PC-3 (cell line): ENCODE results near the gene RGS3. TPM values are rescaled to one million over a fixed set of nuclear protein-coding genes. Genes with fewer than 3 reads are reported as not detected.

Experiments
- ATAC-seq: fragments of 200-7000 bp; cut with Tn5 transposase; 2 replicates; pipeline ENCODE4 v1.9.1; 2020; ENCODE audit warnings: mild to moderate bottlenecking, moderate library complexity
- BruUV-seq: library from RNA; stranded (reverse); fragments of 400-500 nt; replicated peaks from 2 replicates; lab custom pipeline; 2021; lab: Mats Ljungman, UMichigan
- CTCF ChIA-PET: fragments of 300-600 bp; sonication (Branson Sonifier 250); formaldehyde crosslinking; loops from one replicate; lab custom pipeline; 2022; ENCODE audit warnings: antibody characterized with exemption; lab: Charles Lee
- POLR2A ChIA-PET: fragments of 300-600 bp; sonication (Branson Sonifier 250); formaldehyde crosslinking; loops from one replicate; lab custom pipeline; 2022; ENCODE audit warnings: antibody characterized with exemption; ENCODE audit not compliant: unreplicated experiment; lab: Charles Lee
- DNase-seq: peaks from one replicate; pipeline ENCODE4 v3.0.0-alpha.2; 2015
- H2AFZ ChIP-seq: fragments of 300-600 bp; sonication (generic); 2 replicates; pipeline ENCODE4 v1.6.0; 2016; ENCODE audit warnings: antibody characterized with exemption, low read length
- H3F3A ChIP-seq: fragments of 300-600 bp; sonication (generic); one replicate; pipeline ENCODE4 v1.6.0; 2017; ENCODE audit warnings: antibody characterized with exemption, low read length, control low read depth, mild to moderate bottlenecking; ENCODE audit not compliant: unreplicated experiment
- H3K27ac ChIP-seq: fragments of 300-600 bp; sonication (generic); 2 replicates; pipeline ENCODE4 v1.5.1; 2016; ENCODE audit warnings: mild to moderate bottlenecking, low read length
- H3K27me3 ChIP-seq: fragments of 300-600 bp; sonication (generic); 2 replicates; pipeline ENCODE4 v1.6.1; 2016; ENCODE audit warnings: low read length, mixed read lengths
- H3K36me3 ChIP-seq: fragments of 300-600 bp; sonication (generic); 2 replicates; pipeline ENCODE4 v1.6.1; 2016; ENCODE audit warnings: low read depth, mixed run types, low read length, mixed read lengths
- H3K4me1 ChIP-seq: fragments of 300-600 bp; sonication (generic); 2 replicates; pipeline ENCODE4 v1.5.1; 2016; ENCODE audit warnings: low read length; ENCODE audit not compliant: insufficient read depth
- H3K4me2 ChIP-seq: fragments of 300-600 bp; sonication (generic); 2 replicates; pipeline ENCODE4 v1.6.0; 2016; ENCODE audit warnings: low read length
- H3K4me3 ChIP-seq: fragments of 300-600 bp; sonication (generic); 2 replicates; pipeline ENCODE4 v1.5.1; 2016; ENCODE audit warnings: mild to moderate bottlenecking, low read length, mixed read lengths
- H3K79me2 ChIP-seq: fragments of 300-600 bp; sonication (generic); 2 replicates; pipeline ENCODE4 v1.6.1; 2017; ENCODE audit warnings: low read length, mixed read lengths
- H3K9ac ChIP-seq: fragments of 300-600 bp; sonication (generic); 2 replicates; pipeline ENCODE4 v1.6.0; 2016; ENCODE audit warnings: mild to moderate bottlenecking, low read length
- H3K9me2 ChIP-seq: fragments of 300-600 bp; sonication (generic); replicated peaks from 2 replicates; pipeline ENCODE4 v1.6.1; 2016; ENCODE audit warnings: mixed run types, low read length, mixed read lengths
- H3K9me3 ChIP-seq: fragments of 300-600 bp; sonication (generic); 2 replicates; pipeline ENCODE4 v1.6.1; 2016; ENCODE audit warnings: low read length, mixed read lengths
- H4K20me1 ChIP-seq: fragments of 300-600 bp; sonication (generic); 2 replicates; pipeline ENCODE4 v1.6.1; 2016; ENCODE audit warnings: low read length, mixed read lengths
- CTCF ChIP-seq: fragments of 300-600 bp; sonication (generic); conservative IDR thresholded peaks from 2 replicates; pipeline ENCODE4 v1.5.1; 2017; ENCODE audit warnings: antibody characterized with exemption, low read depth, mild to moderate bottlenecking, low read length
- EZH2 ChIP-seq: fragments of 300-600 bp; sonication (generic); IDR thresholded peaks from one replicate; pipeline ENCODE4 v1.6.1; 2017; ENCODE audit warnings: antibody characterized with exemption, mild to moderate bottlenecking, low read length; ENCODE audit not compliant: unreplicated experiment
- EZH2phosphoT487 ChIP-seq: fragments of 300-600 bp; sonication (generic); IDR thresholded peaks from 2 replicates; pipeline ENCODE4 v1.6.1; 2018; ENCODE audit warnings: mild to moderate bottlenecking, antibody characterized with exemption, low read length, borderline replicate concordance
- intact Hi-C: fragments of 100-400 bp; cut with micrococcal nuclease; formaldehyde crosslinking; loops from 2 replicates; pipeline ENCODE4 v1.9.0; 2023
- total RNA-seq: library from RNA; depleted of rRNA; stranded (reverse); fragments of >200 nt; gene quantifications from 2 replicates; pipeline ENCODE4 v1.2.3, GENCODE V29; 2014

Gene RGS3
- total RNA-seq, 1 experiment from 2014 or later: 26.3 TPM

GRCh38 chr9:113417370-113417769, 46.2 kb upstream of the RGS3 start:
- no peak for ATAC-seq
- intact Hi-C loops: no loop called here
- H3K9ac ChIP-seq: no peak overlapping the region
- H3K4me1 ChIP-seq: no peaks in the 10 kb centered on the region
- H3K4me2 ChIP-seq: no peak overlapping the region
- H3K4me3 ChIP-seq: no peak overlapping the region
- H3K36me3 ChIP-seq: no peaks in the 10 kb centered on the region
- H2AFZ ChIP-seq: no peak overlapping the region
- no peaks in the 10 kb centered on the region for H3F3A ChIP-seq
- no TSS peak for BruUV-seq
- H3K9me2 ChIP-seq: no peaks in the 10 kb centered on the region
- POLR2A ChIA-PET: no interaction called here
- H3K27me3 ChIP-seq: no peaks in the 10 kb centered on the region
- H4K20me1 ChIP-seq: no peaks in the 10 kb centered on the region
- TF ChIP-seq EZH2phosphoT487 (no peak), EZH2 (no peak), CTCF (no peak)
- H3K9me3 ChIP-seq: no peaks in the 10 kb centered on the region
- CTCF ChIA-PET: no interaction called here
- no peak overlapping the region for H3K27ac ChIP-seq
- H3K79me2 ChIP-seq: no peaks in the 10 kb centered on the region
- DNase-seq: no peak

GRCh38 chr9:113421726-113422125, 41.8 kb upstream of the RGS3 start:
- DNase-seq (no peak), ATAC-seq (no peak)
- no peaks in the 10 kb centered on the region for H3K9me3 ChIP-seq
- no peaks in the 10 kb centered on the region for H3F3A ChIP-seq
- no peak overlapping the region for H3K4me3 ChIP-seq
- TF ChIP-seq EZH2phosphoT487 (no peak), EZH2 (no peak), CTCF (no peak)
- CTCF ChIA-PET: no interaction called here
- no TSS peak for BruUV-seq
- H3K9ac ChIP-seq: no peak overlapping the region
- no peaks in the 10 kb centered on the region for H3K79me2 ChIP-seq
- H3K4me1 ChIP-seq: no peaks in the 10 kb centered on the region
- no peaks in the 10 kb centered on the region for H3K36me3 ChIP-seq
- no peak overlapping the region for H3K27ac ChIP-seq
- intact Hi-C loops: no loop called here
- no peak overlapping the region for H3K4me2 ChIP-seq
- no peaks in the 10 kb centered on the region for H3K27me3 ChIP-seq
- H4K20me1 ChIP-seq: no peaks in the 10 kb centered on the region
- POLR2A ChIA-PET: no interaction called here
- H2AFZ ChIP-seq: no peak overlapping the region
- H3K9me2 ChIP-seq: no peaks in the 10 kb centered on the region

GRCh38 chr9:113425072-113425471, 38.5 kb upstream of the RGS3 start:
- Histone ChIP-seq H3K4me3 (no peak overlapping the region), H3K9me3 (no peaks in the 10 kb centered on the region), H3K36me3 (no peaks in the 10 kb centered on the region), H3K9ac (no peak overlapping the region), H3K9me2 (no peaks in the 10 kb centered on the region), H4K20me1 (no peaks in the 10 kb centered on the region), H3F3A (no peaks in the 10 kb centered on the region), H3K4me1 (no peaks in the 10 kb centered on the region), H3K27ac (no peak overlapping the region), H3K79me2 (no peaks in the 10 kb centered on the region), H3K4me2 (no peak overlapping the region), H2AFZ (no peak overlapping the region), H3K27me3 (no peaks in the 10 kb centered on the region)
- ChIA-PET CTCF (no interaction called here), POLR2A (no interaction called here)
- intact Hi-C loops: no loop called here
- ATAC-seq (no peak), DNase-seq (no peak)
- no TSS peak for BruUV-seq
- TF ChIP-seq EZH2phosphoT487: no peak
- TF ChIP-seq EZH2: no peak
- TF ChIP-seq CTCF: no peak
